Measurements from ENCODE around the gene RUNX2.
"Not testable (repeated sequence)": the region's sequence is repeated elsewhere in the genome, so short reads cannot be mapped to it uniquely, and the experiment has no call there.

Gene RUNX2

GRCh38 chr6:45657226-45657625 is 329.1 kb downstream of the RUNX2 start:
- DNase-seq = no peak

DNA sequence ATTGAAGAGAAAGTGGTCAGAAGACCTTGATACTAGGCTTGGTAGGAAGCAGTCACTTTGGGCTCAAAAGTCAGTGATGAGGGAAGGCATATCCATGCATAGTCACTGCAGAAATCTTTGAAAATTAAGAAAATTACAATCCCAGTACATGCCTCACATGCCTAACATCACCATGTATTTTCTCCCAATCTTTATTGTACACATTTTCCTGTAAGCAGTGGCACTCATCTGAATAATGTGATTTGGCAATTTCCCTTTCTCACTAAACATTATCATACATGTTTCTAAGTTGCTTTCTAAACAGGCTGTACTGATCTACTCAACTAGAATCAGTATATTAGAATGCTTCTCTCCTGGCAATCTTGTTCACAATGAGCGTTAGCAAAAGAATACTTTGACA is 330.3 kb downstream of the RUNX2 start:
- DNase-seq = no peak

DNA sequence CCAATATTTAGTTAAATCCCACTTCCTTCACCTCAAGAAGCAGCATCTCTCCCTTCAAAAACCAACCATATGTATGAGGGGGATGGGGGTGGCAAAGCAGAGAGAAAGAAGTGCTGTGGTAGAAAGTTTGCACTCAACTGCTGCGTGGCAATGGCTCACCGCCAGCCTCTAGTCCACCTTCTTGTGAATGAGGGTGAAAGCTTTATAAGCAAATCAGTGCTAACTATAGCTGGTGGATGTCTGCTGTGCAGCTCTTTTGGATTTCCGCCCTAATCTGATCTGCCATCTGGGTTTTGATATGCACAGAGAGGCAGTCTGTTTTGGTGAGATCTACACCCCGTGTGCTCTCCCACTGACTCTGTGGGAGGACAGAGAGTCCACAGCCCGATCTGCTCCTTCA is 330.8 kb downstream of the RUNX2 start:
- DNase-seq = no peak

GRCh38 chr6:45661661-45662060 is 333.5 kb downstream of the RUNX2 start:
- DNase-seq = no peak

DNA sequence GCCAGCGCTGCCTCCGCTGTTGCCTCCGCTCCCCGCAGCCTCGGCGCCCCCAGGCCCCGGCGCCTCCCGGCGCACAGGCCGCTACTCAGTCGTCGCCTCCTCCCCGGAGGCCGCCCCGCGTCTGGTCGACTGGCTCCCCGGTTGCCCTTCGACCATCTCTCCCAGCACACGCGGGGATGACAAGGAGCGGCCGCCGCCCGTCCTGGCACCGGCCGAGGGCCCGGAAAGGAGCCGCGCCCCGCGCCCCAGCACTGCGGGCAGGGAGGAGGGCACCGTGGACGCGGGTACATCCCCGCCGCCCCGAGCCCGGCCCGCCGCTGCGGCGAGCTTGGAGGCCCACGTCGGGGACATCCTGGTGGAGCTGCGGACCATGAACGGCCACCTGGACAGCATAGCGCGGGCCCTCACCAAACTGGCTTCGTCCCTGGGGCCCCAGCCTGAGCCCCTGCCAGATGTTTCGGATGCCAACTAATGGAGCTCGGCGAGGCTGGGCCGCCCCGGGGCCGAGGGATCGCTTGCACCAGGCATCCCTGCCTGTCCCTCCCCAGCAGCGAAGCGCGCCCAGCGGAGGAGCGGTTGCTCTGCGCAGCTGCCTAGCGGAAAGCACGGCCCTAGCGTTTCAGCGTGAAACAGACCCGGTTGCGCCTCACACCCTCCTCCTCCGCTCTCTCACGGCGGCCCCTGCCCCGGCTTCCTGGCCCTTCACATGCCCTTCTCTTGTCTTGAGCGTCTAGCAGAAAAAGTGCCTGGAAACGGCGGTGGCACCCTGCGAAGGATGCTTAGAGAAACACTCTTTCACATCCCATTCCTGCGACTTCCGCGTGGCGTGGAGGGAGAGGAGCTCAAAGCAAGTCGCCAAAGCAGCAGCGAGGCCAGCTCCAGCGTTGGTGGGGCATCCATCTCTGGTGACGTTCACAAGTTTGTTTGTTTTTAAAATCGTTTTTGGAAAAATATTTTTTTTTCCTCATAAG is 335.4 kb downstream of the RUNX2 start:
- no peak for DNase-seq

DNA sequence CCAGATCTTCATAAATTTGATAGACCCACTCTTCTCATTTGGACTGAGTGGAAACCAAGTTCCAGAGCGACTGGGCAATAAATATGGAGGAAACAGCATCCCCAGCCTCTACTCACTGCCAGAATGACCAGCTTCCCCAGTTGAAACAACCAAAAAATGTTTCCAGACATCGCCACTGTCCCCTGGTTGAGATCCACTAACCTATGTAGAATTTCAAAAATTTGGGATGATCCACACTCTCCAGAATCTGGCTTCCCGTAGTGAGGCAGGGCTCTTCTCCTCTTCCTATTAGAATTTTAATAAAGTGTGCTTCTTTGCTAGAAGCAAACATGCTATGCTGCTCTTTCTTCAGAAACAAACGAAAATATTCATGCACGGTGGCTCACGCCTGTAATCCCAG is 336.6 kb downstream of the RUNX2 start:
- DNase-seq = no peak

DNA sequence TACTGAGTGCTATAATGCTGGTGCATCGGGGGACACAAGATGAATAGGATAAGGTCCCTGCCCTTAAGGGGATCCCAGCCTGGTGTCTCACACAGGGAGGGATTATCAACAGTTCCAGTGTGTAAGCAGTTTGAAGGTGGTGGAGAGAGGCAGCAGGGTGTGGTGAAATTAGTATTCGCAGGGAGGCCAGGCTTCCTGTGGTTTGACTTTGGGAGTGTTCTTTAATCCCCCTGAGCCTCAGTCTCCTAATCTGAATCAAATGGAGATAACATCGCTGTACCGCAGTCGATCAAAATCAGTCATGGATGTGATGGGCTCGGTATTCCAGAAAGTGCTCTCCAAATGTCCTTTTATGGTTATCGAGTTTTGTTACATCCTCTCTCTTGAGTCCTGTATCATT is 337.7 kb downstream of the RUNX2 start:
- DNase-seq = no peak

DNA sequence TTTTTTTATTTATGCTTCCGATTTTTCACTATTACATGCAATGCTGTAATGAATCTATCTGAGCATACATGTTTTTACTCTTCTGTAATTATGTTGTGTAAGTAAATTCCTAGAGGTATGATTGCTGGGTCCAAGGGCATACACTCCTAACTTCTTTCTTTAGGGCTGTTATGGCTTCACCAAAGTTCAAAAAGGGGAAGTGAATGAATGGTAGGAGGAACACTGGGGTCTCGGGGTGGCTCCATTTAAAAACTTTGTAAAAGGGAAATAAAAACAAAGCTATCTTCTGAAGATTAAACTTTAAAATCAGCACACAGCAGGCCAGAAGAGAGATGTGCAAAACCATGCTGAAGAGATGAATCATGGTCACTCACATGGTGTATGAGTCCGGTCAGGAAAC is 338.7 kb downstream of the RUNX2 start:
- DNase-seq = no peak

- DNase-seq = no peak
These were observed 339.2 kb downstream of the RUNX2 start for GRCh38 chr6:45667300-45667699.

DNA sequence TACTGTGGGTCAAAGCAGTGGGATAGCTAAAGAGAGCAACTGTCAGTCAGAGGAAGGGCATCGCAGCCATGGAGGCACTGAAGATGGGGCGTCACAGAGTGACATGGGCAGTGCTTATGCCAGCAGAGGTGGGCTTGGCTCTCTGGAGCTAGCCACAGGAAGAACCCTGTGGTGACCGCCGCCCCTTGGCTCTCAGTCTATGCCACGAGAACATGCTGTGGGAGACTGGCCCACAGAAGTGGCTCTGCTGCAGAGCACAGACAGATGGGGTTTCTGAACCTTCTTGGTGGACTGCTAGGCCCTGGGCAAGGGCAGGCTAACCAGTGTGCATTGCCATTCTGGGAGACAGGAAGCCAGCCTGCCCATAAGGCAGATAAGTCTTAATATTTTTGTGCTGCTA is 339.6 kb downstream of the RUNX2 start:
- no peak for DNase-seq

DNA sequence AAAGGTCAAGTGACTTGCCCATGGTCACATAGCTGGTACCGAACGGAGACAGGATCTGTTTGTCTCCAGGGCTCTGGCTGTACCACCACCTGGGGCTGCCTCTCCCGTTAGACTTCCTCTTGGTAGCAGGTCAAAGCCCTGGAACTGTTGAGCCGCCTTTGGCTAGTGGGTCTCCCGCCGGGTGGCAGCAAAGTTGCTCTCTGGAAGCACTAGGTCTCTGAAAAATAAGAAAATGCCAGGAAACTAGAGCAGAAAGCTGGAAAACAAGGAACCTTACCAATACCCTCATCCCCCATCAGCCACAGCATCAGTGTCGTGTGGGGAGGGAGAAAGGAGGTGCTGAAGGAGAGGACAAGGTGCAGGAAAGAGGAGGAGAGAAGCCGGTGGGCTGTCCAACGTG is 340.6 kb downstream of the RUNX2 start:
- DNase-seq = no peak

DNA sequence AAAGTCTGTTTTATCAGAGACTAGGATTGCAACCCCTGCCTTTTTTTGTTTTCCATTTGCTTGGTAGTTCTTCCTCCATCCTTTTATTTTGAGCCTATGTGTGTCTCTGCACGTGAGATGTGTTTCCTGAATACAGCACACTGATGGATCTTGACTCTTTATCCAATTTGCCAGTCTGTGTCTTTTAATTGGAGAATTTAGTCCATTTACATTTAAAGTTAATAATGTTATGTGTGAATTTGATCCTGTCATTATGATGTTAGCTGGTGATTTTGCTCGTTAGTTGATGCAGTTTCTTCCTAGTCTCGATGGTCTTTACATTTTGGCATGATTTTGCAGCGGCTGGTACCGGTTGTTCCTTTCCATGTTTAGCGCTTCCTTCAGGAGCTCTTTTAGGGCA is 345.0 kb downstream of the RUNX2 start:
- DNase-seq = not testable (repeated sequence)

DNA sequence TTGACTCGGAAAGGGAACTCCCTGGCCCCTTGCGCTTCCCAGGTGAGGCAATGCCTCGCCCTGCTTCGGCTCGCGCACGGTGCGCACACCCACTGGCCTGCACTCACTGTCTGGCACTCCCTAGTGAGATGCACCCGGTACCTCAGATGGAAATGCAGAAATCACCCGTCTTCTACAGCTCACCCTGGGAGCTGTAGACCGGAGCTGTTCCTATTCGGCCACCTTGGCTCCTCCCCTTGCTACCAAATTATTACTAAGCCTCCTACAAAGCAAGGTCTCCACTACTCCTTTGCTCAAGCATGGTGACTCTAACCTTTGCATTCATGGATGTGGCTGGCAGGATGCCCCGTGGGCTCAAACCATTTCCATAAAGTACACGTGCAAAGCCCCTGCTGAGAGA is 347.0 kb downstream of the RUNX2 start:
- not testable (repeated sequence) for DNase-seq

- DNase-seq = no peak
These were observed 347.5 kb downstream of the RUNX2 start for GRCh38 chr6:45675634-45676033.

- DNase-seq = no peak
These were observed 348.2 kb downstream of the RUNX2 start for GRCh38 chr6:45676380-45676779.

DNA sequence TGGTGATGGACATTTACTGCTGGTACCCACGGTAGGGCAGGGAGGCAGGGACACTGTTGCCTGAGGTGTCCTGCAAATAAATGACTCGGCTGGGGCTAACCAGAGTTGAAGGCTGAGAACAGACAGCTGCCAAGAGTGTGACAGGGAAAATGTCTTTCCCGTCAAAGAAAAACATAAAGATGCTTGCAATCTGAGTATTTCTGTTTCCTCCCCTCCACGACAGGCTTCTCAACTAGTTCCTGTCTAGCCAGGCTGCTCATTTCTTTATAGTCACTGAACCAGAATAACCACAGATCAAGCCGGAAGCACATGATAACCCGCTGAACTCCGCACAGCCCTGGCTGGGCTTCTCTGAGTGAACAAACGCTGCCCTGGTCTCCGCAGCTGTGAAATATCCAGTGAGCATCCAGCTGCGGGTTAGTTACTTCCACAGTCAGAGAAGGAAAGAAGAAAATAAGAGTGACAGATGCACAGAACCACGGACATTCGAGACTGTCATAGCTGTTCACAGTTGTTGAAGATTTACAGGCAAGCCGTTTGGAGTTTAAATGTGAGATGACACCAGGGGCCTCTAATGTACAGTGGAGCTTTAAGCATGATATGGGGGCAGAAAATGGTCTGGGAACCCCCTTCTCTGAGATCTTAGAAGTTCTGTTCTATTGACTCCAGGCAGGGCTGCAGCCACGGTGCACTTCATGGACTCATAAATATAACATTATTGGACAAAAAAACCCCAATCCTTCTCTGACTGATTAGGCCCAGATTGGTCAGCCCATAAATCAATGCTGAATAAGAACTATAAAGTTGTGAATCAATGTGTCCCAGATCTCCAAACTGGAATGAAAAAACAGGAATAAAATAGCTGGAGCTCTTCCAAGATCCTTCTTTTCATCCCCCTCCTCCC is 349.5 kb downstream of the RUNX2 start:
- no peak for DNase-seq

GRCh38 chr6:45678285-45678607 is 350.1 kb downstream of the RUNX2 start:
- DNase-seq = no peak

GRCh38 chr6:45679163-45679562 is 351.0 kb downstream of the RUNX2 start:
- no peak for DNase-seq

- no peak for DNase-seq
These were observed 351.5 kb downstream of the RUNX2 start for GRCh38 chr6:45679631-45680030.

- DNase-seq = no peak
These were observed 353.9 kb downstream of the RUNX2 start for GRCh38 chr6:45681860-45682511.

DNA sequence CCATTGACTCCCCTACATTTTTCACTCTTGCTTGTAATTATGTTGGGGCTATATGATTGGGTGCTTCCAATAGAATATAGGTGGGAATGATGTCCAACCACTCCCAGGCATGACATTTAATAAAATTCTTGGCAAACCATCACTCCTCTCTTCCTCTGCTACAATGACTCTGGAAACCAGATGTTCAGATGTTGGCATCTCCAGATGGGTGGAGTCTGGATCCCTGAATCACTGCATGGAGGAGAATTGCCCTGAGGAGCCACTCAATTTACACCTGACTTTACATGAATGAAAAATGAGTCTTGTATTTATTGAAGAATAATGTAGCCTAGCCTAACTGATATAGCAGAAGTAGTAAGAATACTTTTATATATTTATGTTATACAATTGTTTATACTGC is 356.3 kb downstream of the RUNX2 start:
- no peak for DNase-seq

DNA sequence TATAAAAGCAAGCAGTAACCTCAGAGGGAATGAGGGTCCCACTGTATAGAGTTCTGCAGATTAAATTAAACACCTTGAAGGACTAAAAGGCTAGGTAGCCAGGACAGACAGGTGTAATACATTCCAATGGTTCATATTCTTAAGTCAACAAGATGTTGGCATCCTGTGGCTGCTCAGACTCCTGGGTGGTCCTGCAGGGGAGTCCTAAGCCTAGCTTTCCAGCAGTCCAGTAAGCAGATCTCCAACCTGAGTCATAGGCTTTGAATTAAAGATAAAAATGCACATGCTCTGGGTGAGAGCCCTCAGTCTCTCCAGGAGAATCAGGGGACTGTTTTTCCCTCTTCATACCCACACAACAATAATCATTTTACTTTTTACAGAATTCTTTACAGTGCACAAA is 356.9 kb downstream of the RUNX2 start:
- no peak for DNase-seq

DNA sequence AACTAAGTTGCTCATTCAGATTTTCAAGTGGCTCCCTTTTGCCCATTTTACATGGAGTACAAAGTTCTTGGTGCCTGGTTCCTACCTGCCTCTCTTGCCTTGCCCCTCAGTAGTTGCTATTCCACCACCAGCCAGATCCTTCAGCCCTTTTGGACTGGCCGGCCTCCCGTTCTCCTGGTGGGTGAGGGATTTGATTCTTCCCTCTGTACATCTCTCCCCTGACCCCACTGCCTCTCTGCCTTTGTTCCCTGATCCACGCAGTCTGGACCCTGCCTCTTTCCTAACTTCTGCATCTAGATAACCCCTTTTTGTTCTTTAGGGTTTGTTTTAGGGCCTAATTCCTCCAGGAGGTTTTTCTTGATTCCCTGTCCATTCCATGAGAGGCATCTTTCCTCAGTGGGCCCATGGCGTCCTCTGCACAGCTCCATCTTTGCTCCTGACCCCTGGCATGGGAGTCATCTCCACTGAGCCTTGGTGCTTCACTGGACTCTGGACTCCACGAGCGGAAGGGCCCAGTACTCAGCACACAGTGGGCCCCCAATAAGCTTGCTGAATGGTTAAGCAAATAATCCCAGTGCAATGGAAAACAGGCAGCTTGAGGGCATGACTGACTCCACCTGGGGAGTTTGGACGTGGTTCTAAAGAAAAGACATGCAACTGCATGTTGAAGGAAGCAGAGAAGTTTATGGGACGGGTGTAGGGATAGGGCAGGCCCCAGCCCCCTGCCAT is 358.9 kb downstream of the RUNX2 start:
- no peak for DNase-seq

Data from NCI-H1092 (cell line).